HG03064 (cell line): ENCODE results near the gene CLPTM1L.
"Not testable (repeated sequence)": the region's sequence is repeated elsewhere in the genome, so short reads cannot be mapped to it uniquely, and the experiment has no call there.

ENCODE experiments used
- ATAC-seq: cut with Tn5 transposase; IDR thresholded peaks from one replicate; pipeline ENCODE4 v1.9.1; 2021; ENCODE audit warnings: low read depth; ENCODE audit not compliant: unreplicated experiment

CLPTM1L gene

DNA sequence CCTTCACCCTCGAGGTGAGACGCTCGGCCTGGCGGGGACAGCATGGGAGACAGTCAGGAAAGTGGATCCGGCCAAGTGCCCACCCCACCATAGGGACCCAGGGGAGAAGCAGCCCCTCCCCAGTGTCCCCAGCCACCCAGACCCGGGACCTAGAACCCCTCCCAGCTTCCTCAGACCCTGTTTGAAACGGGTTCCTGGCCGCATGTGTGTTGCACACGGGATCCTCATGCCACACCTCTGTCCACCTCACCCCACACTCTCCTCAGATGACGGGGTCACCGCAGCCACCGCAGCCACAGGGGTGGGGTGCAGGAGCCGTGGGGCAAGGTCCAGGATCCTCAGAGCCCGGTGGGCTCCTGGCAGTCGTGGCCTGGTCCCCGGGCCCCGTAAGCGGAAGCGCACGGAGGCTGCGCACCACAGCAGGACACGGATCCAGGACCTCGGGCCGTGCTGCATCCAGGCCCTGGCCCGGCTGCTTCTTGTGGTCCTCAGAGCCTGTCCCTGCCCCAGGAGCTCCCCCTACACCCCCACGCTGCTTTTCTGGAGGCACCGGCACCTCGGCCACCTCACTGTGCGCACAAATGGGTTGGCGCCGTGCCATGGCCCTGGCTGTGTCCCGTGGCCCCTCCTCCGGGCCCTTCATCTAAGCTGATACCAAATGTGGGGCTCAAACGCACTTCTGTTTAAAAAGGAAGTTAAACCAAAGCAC lies 65.3 kb downstream of the CLPTM1L start:
- ATAC-seq, result no peak

GRCh38 chr5:1278656-1279442 lies 66.0 kb downstream of the CLPTM1L start:
- no peak for ATAC-seq

- no peak for ATAC-seq
Measured at GRCh38 chr5:1278216-1278615, 66.7 kb downstream of the CLPTM1L start.

- no peak for ATAC-seq
Measured at GRCh38 chr5:1277781-1278180, 67.1 kb downstream of the CLPTM1L start.

DNA sequence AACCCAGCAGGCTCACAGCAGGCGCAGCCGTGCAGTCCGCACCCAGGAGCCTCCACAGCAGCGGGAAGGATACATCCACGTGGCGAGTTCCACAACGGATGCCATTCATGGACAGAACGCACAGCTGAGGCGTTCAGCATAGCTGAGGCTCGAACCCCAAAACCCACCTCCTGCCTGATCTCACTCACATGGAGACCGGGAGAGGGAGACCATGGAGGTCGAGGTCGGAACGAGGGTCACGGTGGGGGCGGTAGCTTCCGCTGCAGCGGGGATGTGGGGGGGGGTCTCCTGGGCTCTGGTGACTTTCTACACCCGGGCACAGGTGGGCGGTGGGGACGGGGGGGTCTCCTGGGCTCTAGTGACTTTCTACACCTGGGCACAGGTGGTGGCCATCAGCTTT lies 67.6 kb downstream of the CLPTM1L start:
- ATAC-seq, result no peak

GRCh38 chr5:1276930-1277329 lies 68.0 kb downstream of the CLPTM1L start:
- ATAC-seq, result no peak

GRCh38 chr5:1275397-1276391 lies 69.2 kb downstream of the CLPTM1L start:
- not testable (repeated sequence) for ATAC-seq

GRCh38 chr5:1274471-1274870 lies 70.4 kb downstream of the CLPTM1L start:
- ATAC-seq, result no peak

DNA sequence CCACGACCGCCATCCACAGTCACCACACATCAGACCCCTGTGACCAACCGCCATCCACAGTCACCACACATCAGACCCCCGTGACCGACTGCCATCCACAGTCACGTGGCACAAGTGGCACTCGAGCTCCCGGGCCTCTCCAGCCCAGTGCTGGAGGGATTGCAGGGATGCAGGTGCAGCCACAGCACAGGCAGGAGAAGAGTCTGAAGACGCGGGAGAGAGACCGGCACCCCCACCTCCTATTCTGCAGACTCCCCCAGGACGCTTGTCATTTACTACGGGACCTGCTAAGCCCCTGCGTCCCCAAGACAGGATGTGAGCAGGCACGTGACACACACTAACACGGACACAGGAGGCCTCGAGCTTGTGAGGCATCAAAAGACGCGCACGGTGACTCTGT lies 71.2 kb downstream of the CLPTM1L start:
- ATAC-seq, result no peak

DNA sequence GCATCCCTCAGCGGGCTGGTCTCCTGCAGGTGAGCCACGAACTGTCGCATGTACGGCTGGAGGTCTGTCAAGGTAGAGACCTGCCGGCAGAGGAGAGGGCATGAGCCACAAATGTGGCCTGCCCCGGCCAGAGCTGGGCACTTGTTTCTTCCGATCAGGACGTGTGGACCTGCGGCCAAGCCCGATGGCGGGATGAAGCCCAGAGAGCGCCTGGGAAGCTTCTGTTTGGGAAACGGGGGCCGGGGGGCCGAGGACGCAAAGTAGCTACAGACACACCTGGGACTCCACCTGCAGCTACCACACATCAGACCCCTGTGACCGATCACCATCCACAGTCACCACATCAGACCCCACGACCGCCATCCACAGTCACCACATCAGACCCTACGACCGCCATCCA lies 72.7 kb downstream of the CLPTM1L start:
- no peak for ATAC-seq

DNA sequence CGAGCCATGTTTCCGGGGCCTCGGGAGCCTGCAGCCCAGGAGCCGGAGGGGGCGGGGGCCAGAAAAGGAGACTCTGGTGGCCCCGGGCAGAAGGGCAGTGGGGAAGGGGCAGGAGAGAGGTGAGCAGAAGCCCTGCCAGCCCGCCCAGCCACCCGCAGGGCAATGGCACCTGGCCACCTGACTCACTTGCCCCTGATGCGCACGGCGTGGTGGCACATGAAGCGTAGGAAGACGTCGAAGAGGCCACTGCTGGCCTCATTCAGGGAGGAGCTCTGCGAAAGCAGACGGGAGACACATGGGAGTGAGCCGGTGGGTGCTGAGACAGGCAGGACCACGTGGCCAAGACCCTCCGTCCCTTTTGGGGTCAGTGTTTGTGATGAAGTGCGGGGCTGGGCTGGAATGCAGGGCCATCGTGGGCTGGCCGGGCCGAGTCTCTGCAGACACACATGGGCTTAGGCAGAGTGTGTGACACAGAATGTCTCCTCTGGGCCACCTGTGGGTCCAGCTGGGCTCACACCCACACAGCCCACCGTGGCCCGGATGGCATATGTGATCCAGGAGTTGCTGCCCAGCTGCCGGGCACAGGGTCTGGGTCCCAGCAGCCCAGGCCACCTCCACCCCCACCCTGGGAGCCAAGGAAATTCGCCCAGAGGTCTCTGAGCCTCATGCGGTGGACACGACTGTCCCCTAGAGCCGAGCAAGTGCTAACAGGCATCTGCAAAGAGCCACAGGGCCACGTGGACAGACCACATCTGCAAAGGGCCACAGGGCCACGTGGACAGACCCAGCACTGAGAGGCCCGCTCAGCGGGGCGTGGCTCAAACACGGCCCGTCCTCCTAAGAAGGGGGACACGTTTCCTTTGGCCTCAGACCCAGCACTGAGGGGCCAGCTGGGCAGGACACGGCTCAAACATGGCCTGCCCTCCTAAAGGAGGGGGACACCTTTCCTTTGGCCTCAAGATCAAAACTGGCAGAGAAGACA lies 73.7 kb downstream of the CLPTM1L start:
- no peak for ATAC-seq

- no peak for ATAC-seq
Measured at GRCh38 chr5:1270426-1270825, 74.5 kb downstream of the CLPTM1L start.

GRCh38 chr5:1268666-1269065 lies 76.2 kb downstream of the CLPTM1L start:
- ATAC-seq, result no peak

DNA sequence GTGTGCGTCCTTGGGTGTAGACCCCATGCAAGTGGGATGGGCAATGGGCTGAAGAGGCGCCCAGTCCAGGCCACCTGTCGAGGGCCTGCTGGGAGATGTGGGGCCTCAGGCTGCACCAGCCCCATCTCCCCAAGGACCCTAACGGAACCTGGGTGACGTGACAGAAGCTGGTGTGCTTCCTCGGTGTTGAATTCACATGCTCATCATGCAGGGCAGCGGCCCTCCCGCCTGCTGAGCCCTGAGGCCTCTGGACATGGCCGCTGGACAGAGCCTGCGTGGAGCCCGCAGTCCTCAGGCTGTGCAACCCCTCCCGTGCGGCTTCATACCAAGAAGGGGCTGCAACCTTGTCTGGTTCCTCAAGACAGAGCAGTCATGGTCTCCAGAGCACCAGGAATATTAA lies 76.8 kb downstream of the CLPTM1L start:
- ATAC-seq, result no peak
